HG02678 (cell line): ENCODE data around the gene PRUNE1.

Experiments
- ATAC-seq: cut with Tn5 transposase; IDR thresholded peaks from one replicate; pipeline ENCODE4 v1.9.1; 2021; ENCODE audit warnings: mild to moderate bottlenecking, moderate library complexity; ENCODE audit not compliant: unreplicated experiment

The PRUNE1 gene

DNA sequence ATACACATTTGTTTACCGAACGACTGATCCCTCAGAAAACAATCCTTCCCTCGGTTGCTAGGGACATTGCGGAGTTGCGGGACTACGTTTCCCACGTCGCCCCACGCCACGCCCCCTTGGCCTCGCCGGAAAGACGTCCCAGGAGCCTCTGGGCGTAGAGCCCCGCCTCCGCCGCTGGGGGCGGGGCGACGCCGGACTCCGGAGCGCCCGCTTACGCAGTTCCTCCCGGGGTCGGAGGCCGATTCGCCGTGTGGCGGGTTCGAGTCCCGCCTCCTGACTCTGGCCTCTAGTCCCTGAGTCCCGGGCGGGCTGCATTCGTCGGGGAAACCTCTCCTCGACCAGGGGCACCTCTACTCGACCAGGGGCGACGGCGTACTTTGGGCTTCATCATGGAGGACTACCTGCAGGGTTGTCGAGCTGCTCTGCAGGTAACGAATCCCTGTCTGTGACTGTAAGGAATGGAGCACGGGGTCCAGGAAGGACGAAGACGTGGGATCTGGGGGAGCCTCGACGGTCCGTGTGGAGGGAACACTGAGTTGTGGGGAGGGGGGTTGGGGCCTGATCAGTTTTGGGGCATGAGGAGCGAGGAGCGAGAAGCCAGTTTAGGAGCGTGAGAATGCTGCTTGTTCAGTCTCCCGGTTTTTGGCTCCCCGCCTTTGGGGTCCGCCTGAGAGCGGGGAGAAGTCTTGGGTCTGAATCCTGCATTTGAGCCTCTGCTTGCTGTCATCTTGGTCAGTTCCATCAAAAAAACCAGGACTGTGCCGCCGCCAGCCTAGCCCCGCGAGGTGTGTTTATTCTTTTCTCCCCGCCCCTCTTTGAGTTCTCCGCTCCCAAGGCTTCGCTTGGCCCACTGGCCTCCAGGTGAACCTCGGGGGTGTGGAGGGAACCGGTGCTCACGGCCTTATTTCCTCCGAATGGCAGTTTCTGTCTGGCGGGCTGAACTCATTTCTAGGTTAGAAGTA, at the start of gene PRUNE1:
PRUNE1 (plus strand) TSS at position 206 of the 962 bp plus-strand sequence; CDS start at position 390, 184 bp downstream.
- peak; percentile 79 for ATAC-seq

GRCh38 chr1:150960646-150961045, 47.6 kb upstream of the PRUNE1 start:
- no peak for ATAC-seq

- ATAC-seq = no peak
Measured at GRCh38 chr1:150961756-150962155, 46.5 kb upstream of the PRUNE1 start.

DNA sequence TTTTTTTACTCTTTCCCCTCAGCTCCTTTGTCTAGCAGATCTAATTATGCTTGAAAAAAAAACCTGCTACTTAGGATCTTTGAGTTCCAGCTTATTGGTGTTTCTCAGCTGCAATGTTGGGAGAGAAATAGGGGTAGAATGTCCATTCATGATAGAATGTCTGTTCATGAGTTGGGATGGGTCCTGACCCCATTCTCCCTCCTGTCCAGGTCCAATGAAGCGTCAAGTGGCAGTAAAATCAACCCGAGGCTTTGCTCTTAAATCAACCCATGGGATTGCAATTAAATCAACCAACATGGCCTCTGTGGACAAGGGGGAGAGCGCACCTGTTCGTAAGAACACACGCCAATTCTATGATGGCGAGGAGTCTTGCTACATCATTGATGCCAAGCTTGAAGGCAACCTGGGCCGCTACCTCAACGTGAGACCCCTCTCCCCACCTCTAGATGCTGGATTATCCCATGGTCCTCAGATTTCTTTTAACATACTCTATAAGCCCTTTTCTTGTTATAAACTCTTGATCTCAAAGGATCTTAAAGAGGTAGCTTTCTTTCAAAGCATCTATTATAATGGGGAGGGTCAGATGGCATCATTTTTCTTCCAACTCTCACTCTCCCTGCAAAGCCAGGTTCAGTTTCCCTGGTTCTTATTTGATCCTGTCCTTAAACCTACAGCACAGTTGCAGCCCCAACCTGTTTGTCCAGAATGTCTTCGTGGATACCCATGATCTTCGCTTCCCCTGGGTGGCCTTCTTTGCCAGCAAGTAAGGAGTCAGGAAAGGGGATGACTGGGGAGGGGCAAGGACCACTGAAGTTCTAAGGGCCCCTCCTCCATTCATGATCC, 44.7 kb upstream of the PRUNE1 start:
- no peak for ATAC-seq

DNA sequence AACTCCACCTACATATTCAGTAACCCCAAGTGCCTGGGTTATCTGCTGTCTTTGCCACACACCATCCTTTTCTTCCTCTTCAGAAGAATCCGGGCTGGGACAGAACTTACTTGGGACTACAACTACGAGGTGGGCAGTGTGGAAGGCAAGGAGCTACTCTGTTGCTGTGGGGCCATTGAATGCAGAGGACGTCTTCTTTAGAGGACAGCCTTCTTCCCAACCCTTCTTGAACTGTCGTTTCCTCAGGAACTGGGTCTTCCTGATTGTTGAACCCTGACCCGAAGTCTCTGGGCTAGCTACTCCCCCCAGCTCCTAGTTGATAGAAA, 44.1 kb upstream of the PRUNE1 start:
- ATAC-seq = no peak

DNA sequence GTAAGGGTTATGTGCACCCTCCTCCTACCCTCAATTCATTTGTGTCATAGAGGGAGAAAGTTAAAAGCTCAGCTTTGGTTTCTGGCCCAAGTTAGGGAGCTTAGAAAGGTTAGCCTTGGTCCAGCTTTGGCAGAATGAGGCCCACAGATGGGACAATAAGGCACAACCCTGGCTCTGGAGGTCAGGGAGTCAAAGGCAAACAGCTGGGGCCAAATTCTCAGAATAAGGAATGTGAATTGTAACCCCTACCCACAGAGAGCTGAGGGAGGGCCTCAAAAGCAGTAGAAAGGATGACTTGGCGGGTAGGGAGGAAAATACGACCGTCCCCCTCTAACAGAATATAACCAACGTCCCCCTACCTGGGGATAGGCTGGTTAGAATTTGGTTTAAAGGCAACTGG, 42.6 kb upstream of the PRUNE1 start:
- ATAC-seq = no peak

GRCh38 chr1:150966011-150966410, 42.2 kb upstream of the PRUNE1 start:
- no peak for ATAC-seq

GRCh38 chr1:150967936-150968335, 40.3 kb upstream of the PRUNE1 start:
- no peak for ATAC-seq

GRCh38 chr1:150968491-150968890, 39.8 kb upstream of the PRUNE1 start:
- no peak for ATAC-seq

DNA sequence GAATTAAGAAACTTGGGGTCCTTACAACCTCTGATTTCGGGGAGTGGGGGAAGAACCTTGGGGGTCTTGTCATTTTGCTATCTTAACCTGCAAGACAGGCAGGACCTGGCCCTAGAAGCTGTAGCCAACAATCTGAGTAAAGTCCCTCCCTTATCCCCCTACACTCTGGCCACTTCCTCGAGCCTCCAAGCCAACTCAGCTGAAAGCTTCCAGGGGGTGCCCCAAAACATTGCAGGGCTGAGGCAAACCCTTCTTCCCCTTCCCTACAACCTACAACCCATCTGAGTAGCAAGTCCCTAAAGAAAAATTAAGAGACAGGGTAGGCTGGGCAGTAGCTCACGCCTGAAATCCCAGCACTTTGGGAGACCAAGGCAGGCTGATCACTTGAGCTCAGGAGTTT, 38.6 kb upstream of the PRUNE1 start:
- no peak for ATAC-seq

DNA sequence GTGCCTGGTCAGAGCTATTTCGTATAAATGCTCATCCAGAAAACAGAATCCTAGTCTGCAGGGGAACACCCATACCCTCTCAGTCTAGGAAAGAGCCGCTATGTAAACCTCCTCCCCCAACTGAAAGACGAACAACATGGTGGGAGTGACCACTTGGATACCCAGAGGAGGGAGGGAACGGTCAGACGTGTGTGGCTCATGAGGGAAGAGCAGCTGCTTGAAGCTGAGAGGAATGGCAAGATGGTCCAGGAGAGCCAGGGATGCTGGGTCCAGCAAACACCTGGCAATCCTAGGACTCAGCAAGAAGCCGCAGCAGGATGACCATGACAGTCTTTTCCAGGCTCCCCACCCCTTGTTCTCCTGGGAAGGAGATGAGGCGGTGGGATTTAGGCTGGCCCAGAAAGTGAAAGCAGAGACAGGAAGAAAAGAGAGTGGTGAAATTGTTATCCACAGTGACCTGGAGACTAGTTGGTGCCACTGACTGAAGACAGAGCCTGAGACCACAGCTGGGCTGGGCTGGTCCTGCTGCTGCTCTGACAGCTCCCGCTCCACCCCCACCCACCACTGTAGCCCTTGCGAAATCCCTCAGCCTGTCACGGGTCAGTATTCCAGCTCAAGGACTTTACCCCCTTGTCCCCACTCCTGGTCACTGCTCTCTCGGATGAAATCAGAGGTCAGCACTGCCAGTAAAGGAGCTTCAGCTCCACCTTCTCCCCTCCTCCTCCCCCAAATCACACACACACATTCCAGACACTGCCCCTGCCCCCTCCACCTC, 37.3 kb upstream of the PRUNE1 start:
- no peak for ATAC-seq

GRCh38 chr1:150971583-150972416, 36.4 kb upstream of the PRUNE1 start:
- ATAC-seq = no peak

GRCh38 chr1:150972417-150972940, 35.8 kb upstream of the PRUNE1 start:
- no peak for ATAC-seq

DNA sequence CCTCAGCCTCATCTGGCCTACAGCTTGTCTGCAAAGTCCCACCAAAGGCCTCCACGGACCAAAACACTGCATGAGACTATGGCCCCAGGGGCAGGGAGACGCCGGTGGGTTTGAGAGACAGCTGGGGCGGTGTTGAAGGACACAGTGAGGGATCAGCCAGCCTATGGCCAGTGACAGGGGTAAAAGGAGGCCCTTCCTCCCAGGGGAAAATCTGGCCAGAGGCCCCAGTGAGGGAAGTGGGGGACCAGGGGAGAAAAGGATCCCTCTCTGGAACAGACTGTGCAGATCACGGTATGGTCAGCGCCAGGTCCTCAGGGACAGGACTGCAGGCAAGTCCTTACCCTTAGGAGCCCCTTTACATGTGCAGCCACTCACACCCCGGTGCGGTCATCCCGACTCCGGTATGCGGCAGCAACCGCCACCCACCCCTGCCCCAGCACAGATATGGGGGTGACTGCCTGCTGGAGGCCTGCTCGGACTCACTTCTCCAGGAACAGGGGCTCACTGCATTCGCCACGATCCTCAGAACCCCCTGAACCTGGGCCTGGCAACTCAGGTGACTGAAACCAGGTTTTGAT, 34.9 kb upstream of the PRUNE1 start:
- ATAC-seq = no peak

DNA sequence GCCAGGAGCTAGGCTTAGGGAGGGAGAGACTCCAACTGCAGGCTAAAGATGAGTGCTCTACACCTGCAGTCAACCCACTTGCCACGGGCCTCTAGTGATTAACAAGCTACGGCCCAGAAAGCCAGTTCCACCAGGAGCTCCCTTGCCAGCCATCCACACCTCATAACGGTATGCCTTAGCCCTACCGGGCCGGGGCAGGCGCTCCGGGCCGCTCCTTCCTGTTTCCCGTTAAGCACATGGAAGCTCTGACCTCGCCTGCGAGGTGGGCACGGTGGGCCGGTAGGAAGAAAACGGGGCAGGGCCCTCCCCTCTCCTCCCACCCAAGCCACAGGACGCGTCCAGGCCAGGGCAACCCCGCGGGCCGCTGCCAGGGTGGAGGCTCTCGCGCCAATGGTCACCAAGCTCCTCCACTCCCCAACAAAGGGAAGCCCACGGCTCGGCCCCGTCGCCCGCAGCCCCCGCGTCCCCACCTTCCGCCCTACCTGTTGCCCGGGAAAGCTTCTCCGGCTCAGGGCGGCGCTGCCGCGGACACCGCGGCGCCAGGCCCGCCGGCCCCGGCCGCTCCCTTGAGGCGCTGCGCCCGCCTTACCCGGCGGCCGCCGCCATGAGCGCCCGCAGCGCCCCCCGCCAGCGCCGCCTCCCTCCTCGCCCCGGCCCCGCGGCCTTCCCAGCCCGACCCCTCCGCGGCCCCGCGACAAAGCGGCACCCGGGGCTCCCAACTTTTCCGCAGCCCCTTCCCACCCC, 34.2 kb upstream of the PRUNE1 start:
- peak; percentile 48 for ATAC-seq

GRCh38 chr1:150974580-150975478, 33.4 kb upstream of the PRUNE1 start, which contains the start of gene CERS2:
Gene CERS2 (minus strand): TSS chr1:150974835. CDS start chr1:150969090, 5,745 bp downstream.
- peak; percentile 60 for ATAC-seq

DNA sequence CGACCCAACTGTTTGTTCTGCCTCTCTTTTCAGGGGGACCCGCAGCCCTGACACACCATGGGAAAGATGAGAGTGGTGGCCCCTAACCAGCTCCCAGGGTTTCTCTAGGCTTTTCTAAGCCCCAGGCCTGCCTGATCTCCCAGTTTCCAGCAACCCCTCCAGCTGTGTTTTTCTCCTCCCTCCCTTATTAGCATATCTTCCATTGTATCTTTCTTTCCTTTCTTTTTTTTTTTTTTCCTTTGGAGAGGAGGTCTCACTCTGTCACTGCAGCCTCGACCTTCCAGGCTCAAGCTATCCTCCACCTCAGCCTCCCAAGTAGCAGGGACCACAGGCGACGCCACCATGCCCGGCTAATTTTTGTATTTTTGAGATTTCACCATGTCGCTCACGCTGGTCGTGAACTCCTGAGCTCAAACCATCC, 31.8 kb upstream of the PRUNE1 start:
- no peak for ATAC-seq
